Measurements from ENCODE around the gene AIPL1. TPM values are rescaled to one million over a fixed set of nuclear protein-coding genes. Genes with fewer than 3 reads are reported as not detected.
A peak's percentile ranks its signal among the peaks of the same experiment; 100 is the strongest.

The AIPL1 gene
- polyA plus RNA-seq, 3 donors: 0.06 TPM; not detected in 2

DNA sequence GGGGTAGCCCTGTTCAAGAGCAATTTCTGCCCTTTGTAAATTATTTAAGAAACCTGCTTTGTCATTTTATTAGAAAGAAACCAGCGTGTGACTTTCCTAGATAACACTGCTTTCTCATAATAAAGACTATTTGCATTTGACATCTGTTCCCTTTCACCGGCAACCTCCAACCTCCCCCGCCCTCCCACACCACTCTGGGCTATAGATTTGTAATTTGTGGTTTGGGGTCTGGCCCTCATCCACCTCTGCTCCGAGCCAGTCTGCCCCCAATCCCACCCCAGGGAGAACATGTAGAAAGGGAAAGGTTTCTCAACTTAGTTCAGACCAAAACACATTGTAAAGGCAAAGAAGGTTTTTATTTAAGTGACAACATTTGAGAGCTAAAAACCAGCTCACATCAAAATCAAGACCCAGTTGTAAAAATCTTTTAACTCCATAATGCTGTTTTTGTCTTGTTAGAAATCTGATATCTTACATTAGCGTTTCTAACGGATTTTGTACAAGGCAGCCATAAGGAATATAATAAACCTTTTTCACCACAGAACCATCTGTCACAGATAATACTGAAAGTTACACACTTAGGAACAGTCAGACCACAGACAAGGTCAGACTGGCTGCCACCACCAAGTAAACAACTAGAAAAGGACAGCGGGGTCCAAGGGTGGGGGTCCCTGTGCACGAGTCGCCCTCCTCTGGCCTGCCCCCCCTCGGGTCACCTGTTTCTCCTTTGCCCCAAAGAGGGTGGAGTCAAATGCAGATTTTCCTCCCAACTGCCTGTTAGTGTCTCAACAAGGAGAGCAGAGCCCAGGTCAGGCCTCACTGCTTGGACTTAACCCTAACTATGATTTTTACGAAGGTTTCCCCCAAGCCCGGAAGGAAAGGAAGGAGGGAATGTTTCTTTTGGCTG, 16.3 kb upstream of the AIPL1 start:
- no peak for DNase-seq

- no peak for DNase-seq
Measured at GRCh38 chr17:6449307-6449706, 14.4 kb upstream of the AIPL1 start.

DNA sequence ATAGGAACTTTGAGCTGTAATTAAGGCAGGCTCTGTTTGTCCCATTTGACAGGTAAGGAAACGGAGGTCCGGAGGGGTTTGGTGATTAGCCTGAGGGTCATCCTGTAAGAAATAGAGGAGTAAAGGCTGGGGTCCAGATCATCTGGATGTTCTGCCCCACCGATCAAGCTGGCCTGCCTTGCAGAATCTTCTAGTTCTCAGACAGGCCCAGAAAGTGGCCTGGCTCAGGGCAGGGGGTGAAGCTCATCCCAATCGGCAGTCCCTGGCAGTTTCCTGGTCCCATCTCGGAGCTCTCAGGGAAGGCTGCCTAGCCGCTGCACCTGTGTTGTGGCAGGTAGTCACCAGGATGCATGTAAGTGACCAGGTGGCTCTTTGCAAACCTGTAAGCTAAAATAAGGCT, 13.6 kb upstream of the AIPL1 start:
- no peak for DNase-seq

DNA sequence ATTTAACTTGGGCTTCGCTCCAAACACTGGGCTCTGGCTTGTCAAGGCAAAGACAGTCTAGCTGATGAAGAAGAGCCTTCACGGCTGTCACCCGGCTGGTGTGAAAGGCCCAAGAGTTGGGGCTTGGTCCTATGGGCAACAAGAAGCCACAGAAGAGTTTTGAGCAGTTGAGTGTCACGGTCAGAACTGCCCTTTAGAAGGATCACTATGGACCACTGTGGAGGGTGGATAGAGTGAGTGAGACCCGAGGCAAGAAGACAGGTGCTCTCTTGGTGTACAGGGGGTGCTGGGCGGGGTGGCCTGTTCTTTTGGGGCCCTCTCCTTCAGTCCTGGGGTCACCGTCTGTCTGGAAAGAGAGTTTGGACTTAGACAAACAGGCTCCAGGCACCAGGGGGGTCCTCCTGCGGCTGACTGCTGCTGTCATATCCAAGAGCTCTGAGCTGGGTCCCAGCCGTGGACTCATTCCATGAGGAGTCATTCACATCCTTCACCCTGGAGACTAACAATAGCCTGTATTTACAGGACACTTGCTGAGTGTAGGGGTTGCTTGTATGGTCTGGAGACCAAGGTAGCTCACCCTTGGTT, 11.7 kb upstream of the AIPL1 start:
- DNase-seq: no peak

GRCh38 chr17:6444571-6445335, 9.8 kb upstream of the AIPL1 start:
- DNase-seq: no peak

DNA sequence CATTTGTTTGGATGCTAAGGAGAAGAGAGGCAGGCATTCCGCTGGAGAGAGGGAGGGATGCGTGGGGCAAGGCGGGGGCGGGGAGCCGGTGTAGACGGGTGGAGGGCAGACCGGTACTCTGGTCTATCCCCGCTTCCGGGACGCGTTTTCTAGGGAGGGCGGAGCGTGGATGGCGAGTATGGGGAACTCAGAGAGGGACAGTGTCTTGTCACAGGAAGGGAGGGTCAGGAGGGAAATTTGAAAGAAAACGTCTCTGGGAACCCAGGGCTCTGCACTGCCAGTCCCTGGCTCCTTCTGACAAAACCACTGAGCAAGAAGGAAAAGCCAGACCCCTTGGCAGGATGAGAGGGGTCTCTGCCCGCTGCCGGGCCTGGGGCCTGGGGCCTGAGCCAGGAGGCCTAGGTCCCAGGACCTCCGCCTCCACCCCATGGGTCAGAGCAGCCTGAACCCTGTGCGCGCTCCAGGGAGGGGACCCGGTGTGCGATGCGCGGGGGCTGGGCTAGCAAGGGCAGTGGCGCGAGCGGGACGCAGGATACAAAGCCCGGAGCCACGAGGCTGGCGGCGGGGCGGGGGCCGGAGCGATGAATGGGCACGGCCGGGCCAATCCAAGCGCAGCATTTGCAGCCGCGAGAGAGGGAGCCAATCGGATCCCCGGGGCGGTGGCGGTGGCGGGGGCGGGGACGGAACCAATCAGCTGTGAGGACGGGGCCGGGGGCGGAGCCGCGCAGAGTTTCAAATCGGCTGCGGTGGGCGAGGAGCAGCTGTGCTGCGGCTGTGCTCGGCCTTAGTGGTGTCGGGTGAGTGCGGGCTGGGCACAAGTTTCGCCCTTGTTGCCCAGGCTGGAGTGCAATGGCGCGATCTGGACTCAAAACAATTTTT, 9.0 kb upstream of the AIPL1 start, which contains the start of gene PIMREG:
TSS of gene PIMREG (plus strand) at position 764 of the 879 bp plus-strand sequence. CDS start 656 bp downstream, outside the sequence.
- DNase-seq: peak; percentile 96

DNA sequence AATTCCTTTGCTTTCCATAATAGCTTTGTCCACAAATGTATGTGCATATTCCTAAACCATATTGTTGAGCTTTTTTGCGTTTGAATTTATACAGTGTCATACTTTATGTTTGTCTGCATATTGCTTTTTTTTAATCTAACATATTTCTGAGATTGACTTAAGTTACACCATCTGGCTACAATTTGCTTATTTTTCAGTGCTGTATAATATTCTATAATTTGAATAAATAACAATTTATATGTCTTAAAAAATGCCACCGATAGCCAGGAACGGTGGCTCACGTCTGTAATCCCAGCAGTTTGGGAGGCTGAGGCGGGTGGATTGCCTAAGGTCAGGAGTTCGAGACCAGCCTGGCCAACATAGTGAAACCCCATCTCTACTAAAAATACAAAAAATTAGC, 7.9 kb upstream of the AIPL1 start:
- no peak for DNase-seq

DNA sequence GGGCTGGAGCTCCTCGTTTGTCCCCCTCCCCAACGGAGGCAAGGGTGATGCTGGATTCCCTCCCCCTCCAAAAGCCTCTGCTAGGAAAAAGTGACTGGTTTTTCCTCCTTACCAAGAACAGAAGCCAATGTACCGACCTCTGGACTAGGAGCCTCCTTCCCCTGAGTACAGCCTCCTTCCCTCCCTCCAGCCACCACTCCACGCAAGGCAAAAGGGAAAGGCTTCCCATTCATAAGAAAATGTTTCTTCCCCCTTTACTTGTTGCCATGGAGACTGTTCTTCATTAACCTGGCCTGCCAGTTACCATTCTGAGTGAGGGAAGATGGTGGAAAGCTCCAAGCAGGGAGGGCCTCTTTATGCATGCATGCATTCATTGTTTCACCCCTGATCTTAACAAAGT, 5.0 kb upstream of the AIPL1 start:
- peak; percentile 56 for DNase-seq

DNA sequence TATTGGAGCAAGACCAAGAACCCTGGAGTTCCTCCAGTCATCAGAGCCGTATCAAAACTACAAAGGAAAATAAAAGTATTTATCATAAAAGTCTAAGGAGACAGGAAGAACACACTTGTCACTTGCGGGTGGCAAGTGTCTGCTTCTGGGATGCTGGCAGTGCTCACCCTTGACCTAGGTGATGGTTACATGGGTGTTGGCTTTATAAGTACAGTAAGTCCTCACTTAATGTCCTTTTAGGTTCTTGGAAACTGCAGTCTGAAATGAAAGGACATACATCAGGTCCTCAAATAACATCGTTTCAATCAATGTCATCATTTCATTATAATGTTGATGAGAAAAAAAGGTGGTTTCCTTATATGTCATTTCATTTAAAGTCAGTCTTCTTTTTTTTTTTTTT, 3.0 kb upstream of the AIPL1 start:
- DNase-seq: no peak

DNA sequence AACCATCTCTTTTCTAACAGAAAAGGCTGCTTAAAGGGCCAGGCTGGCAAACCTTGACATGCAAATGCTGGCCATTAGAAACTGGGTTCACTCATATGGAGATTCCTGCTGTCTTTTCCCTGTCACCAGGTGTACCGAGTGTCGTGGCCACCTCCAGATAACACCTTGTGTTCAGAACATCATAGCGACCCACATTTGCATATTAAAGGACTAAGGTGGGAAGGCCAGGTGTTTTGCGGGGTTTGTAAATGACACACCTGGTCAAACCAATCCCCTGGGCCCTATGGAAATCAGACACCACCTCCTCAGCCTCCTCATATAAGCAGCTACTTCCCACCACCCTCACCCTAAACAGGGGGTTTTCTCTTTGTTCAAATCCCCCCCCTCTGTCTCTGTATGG, 2.5 kb upstream of the AIPL1 start:
- no peak for DNase-seq

DNA sequence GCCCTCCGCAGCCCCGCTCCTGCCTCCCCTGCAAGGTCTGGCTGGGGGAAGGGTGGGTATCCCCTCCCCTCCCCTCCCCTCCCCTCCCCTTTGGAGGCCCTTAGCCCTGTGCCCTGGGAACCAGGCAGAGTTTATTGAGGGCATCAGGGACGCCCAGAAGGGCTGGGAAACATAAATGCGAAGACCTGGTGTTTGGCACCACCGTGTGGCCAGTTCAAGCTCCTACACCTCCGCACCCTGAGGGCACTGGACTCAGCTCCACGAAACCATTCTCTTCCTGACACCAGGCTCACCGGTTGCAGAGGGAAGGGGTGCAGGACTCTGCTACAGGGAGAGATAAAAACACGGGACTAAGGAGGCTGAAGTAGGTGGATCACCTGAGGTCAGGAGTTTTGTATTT, 1.0 kb upstream of the AIPL1 start:
- peak; percentile 53 for DNase-seq

DNA sequence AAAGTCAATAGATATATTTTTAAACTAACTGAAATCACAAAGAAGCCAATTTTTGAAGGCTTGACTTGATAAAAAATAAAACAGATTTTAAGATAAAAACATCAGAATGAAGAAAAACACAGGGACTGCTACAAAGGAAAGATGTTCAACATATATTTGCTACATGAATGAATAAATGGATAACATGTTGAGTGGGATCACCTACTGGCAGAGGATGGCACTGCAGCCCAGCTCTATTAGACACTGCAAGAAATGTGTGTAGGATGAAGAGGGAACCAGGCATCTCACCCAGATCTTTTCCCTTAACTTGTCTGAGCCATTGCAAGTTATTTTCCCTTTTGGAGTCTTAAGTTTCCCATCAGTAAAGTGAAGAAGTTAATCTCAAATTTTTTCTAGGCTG, 4.2 kb downstream of the AIPL1 start:
- DNase-seq: no peak

- DNase-seq: no peak
Measured at GRCh38 chr17:6429266-6429665, 5.7 kb downstream of the AIPL1 start.

- no peak for DNase-seq
Measured at GRCh38 chr17:6428207-6428965, 6.5 kb downstream of the AIPL1 start.

DNA sequence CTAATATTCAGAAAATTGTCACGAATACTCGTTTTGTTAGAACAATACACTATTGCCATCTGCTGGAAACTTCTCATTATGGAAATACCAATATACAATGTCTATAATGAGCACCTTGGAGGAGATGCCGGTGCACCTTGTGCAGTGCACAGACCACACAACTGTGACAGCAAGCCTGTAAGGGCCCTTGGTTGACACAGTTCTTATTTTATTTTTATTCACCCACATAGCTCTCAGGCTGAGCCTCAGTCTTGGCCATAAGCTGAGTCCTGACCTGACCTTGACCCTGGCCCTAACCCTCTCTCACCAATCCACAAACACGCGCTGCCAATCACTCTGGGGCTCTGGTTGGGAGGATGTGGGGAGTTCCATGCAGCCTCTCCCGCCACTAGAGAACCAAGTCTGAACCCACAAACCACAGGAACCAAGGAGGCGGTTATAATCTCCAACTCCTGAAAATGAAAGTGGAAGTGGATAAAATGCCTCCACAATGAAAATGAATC, 7.6 kb downstream of the AIPL1 start:
- DNase-seq: no peak

- no peak for DNase-seq
Measured at GRCh38 chr17:6426356-6427101, 8.4 kb downstream of the AIPL1 start.

GRCh38 chr17:6425407-6425806, 9.5 kb downstream of the AIPL1 start:
- DNase-seq: no peak

GRCh38 chr17:6423931-6424330, 11.0 kb downstream of the AIPL1 start:
- no peak for DNase-seq

GRCh38 chr17:6422654-6423241, 12.2 kb downstream of the AIPL1 start:
- DNase-seq: no peak
